Cardiac fibroblast (primary cell): ENCODE data around the gene INTS11.
"Not testable (repeated sequence)": the region's sequence is repeated elsewhere in the genome, so short reads cannot be mapped to it uniquely, and the experiment has no call there.

Source experiments
- DNase-seq, 2 donors: peaks; one replicate each; pipeline versions ENCODE4 v3.0.0 to v3.0.0-alpha.2; 2010; ENCODE audit warnings: low read depth in 2 of 2
- H3K4me3 ChIP-seq, 2 donors: replicated peaks in 1 of 2; 1 replicate in 1 of 2; 2 replicates in 1 of 2; pipeline ENCODE4 v1.5.1; 2011; ENCODE audit warnings: low read depth in 2 of 2, low read length in 2 of 2, mild to moderate bottlenecking in 2 of 2, moderate library complexity in 1 of 2
- CTCF ChIP-seq: IDR thresholded peaks from one replicate; pipeline ENCODE4 v1.5.1; 2011; ENCODE audit warnings: low read depth, mild to moderate bottlenecking, low read length, inconsistent platforms

INTS11 gene

GRCh38 chr1:1370771-1371300 lies 46.4 kb upstream of the INTS11 start:
- no peak overlapping the region for H3K4me3 ChIP-seq
- no peak for TF ChIP-seq CTCF
- no peak for DNase-seq

GRCh38 chr1:1370094-1370493 lies 45.6 kb upstream of the INTS11 start:
- H3K4me3 ChIP-seq, DNase-seq: not testable (repeated sequence)

GRCh38 chr1:1367315-1367714 lies 42.9 kb upstream of the INTS11 start:
- DNase-seq: no peak
- no peak for TF ChIP-seq CTCF
- H3K4me3 ChIP-seq: no peak overlapping the region

- TF ChIP-seq CTCF: no peak
- DNase-seq: no peak
- no peak overlapping the region for H3K4me3 ChIP-seq
These were observed 42.2 kb upstream of the INTS11 start for GRCh38 chr1:1366699-1367066.

GRCh38 chr1:1365875-1366698 lies 41.6 kb upstream of the INTS11 start:
- DNase-seq: no peak
- no peak for TF ChIP-seq CTCF
- no peak overlapping the region for H3K4me3 ChIP-seq

GRCh38 chr1:1364266-1364665 lies 39.8 kb upstream of the INTS11 start:
- no peak overlapping the region for H3K4me3 ChIP-seq
- no peak for TF ChIP-seq CTCF
- no peak for DNase-seq

GRCh38 chr1:1361982-1362423 lies 37.5 kb upstream of the INTS11 start:
- peak; percentile 24 for TF ChIP-seq CTCF
- H3K4me3 ChIP-seq: no peak overlapping the region
- peak; percentile 74 to 88 for DNase-seq
